NK-92 (cell line): ENCODE measurements around the gene HUWE1.
"Not testable (repeated sequence)": the region's sequence is repeated elsewhere in the genome, so short reads cannot be mapped to it uniquely, and the experiment has no call there.

ENCODE experiments used
- DNase-seq: peaks from one replicate; lab custom pipeline; 2025; ENCODE audit not compliant: unreplicated experiment; lab: John Stamatoyannopoulos, UW

Gene HUWE1

GRCh38 chrX:53686151-53686885 is at the start of gene HUWE1:
HUWE1 (minus strand) TSS chrX:53686719; CDS start chrX:53654107, 32,612 bp downstream.
- DNase-seq, result peak; percentile 1

- no peak for DNase-seq
Measured at GRCh38 chrX:53732797-53733196, 46.3 kb upstream of the HUWE1 start.

GRCh38 chrX:53729751-53730150 is 43.2 kb upstream of the HUWE1 start:
- no peak for DNase-seq

DNA sequence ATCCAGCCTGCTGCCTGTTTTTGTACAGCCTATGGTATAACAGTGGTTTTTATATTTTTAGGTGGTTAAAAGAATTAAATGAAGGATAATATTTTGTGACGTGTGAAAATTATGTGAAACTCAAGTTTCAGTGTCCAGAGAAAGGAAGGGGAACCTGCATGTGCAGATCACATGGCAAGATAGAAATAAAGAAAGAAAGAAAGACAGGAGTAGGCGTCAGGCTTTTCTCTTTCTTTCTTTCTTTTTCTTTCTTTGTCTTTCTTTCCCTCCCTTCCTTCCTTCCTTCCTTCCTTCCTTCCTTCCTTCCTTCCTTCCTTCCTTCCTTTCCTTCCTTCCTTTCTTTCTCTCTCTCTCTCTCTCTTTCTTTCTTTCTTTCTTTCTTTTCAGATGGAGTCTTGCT is 42.0 kb upstream of the HUWE1 start:
- no peak for DNase-seq

- DNase-seq, result no peak
Measured at GRCh38 chrX:53724872-53725271, 38.4 kb upstream of the HUWE1 start.

- DNase-seq, result no peak
Measured at GRCh38 chrX:53723381-53723780, 36.9 kb upstream of the HUWE1 start.

- DNase-seq, result not testable (repeated sequence)
Measured at GRCh38 chrX:53721610-53722009, 35.1 kb upstream of the HUWE1 start.

- not testable (repeated sequence) for DNase-seq
Measured at GRCh38 chrX:53719666-53720065, 33.1 kb upstream of the HUWE1 start.

GRCh38 chrX:53718073-53718472 is 31.6 kb upstream of the HUWE1 start:
- DNase-seq, result no peak

GRCh38 chrX:53717205-53717604 is 30.7 kb upstream of the HUWE1 start:
- DNase-seq, result no peak

GRCh38 chrX:53716328-53717088 is 30.0 kb upstream of the HUWE1 start:
- DNase-seq, result no peak

DNA sequence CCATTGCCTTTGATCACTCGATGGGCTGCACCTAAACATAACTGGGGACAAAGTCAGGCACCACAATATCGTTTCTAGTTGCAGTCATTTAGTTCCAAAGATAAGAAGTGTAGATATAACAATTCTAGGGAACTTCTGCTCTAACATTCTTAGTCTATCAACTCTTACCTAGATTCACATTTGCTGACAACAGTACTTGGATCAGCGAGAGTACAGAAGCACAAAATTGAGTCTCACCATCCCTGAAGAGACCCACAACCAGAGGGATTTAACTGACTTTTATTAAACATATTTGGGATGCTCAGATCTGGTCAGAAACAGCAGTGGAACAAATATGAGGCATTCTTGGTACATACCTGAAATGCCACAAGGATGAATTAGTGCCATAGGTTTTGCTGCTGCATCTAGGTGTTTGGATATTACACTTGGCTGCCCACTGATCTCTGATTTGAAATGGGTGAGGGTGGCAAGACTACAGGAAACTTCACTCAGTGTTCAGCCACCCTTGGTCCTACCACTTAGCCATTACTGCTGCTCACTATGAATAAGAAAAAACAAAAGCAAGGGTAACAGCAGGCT is 28.9 kb upstream of the HUWE1 start:
- no peak for DNase-seq

DNA sequence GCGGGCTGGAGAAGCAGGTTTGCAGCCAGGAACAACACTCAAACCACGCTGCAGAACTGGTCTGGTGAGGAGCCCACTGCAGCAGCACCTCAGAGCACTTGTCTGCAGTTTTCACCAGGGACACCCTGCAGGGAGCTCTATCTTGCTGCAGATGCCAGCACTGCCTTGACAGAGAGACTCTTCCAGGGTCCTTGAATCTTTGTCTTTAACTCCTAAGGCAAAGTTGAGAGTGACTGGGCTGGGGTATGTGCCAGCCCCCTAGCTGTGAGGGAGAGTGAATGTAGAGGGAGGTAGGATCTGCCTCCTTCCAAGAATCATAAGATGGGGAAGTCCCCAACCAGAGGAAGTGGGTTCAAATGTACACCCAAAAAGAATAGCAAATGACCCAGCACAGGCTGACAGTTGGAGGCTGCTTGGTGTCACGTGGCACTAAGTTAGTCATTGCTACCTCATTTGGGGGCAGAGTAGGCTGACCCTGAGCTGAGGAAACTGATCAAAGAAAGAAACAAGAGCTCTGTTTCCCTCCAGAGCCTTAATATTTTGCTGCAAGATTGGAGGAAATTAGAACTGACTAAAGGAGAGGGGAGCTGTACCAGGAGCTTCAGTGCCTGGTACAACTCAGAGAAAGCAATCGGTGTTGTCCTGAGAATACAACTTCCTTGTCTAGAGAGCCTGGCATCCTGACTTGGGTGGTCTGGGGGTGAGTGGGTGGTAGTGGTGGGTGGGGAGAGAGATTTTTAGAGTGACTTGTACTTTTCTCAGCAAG is 28.2 kb upstream of the HUWE1 start:
- no peak for DNase-seq

GRCh38 chrX:53713987-53714579 is 27.6 kb upstream of the HUWE1 start:
- DNase-seq, result no peak

GRCh38 chrX:53711436-53711835 is 24.9 kb upstream of the HUWE1 start:
- no peak for DNase-seq

DNA sequence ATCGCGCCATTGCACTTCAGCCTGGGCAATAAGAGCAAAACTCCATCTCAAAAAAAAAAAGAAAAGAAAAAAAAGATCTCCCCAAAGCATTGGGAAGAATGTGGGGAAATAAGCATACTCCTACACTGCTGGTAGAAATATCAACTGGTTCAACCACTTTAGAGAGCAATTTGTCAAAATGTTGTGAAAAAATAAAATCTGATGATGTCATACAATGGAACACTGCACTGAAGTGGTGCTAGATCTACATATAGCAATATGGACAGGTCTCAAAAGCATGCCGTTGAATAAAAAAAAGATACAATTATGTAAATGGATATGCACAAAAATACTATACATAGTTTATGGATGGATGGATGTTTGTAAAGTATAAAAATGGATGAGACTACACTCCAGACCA is 18.3 kb upstream of the HUWE1 start:
- DNase-seq, result no peak

DNA sequence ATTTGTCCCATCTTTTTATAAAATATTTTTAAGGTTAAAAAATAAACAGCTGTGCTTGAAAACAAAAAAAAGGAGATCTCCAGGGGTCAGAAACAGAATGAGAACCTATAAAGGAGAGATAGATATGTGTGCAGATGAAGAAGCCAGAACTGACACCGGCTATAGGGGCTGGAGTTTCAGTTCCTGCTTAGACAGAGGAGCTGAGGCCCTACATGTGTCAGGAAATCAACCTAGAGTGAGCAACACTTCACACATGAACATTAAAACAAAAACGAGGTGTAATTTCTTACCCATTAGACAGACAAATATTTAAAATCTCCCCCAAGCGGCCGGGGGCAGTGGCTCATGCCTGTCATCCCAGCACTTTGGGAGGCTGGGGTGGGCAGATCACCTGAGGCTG is 17.8 kb upstream of the HUWE1 start:
- no peak for DNase-seq

- no peak for DNase-seq
Measured at GRCh38 chrX:53695946-53696549, 9.5 kb upstream of the HUWE1 start.

- no peak for DNase-seq
Measured at GRCh38 chrX:53694642-53695041, 8.1 kb upstream of the HUWE1 start.

DNA sequence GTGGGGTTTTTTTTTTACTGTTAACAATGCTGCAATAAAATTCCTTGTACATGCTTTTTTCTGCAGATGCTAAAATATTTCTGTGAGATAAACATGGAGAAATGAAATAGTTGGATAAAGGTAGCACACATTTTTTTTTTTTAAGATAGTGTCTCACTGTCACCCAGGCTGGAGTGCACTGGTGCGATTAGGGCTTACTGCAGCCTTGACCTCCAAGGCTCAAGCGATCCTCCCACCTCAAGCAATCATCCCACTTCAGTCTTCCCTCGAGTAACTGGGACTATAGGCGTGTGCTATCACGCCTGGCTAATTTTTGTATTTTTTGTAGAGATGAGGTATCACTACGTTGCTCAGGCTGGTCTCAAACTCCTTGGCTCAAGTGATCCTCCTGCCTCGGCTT is 1.8 kb upstream of the HUWE1 start:
- DNase-seq, result no peak

DNA sequence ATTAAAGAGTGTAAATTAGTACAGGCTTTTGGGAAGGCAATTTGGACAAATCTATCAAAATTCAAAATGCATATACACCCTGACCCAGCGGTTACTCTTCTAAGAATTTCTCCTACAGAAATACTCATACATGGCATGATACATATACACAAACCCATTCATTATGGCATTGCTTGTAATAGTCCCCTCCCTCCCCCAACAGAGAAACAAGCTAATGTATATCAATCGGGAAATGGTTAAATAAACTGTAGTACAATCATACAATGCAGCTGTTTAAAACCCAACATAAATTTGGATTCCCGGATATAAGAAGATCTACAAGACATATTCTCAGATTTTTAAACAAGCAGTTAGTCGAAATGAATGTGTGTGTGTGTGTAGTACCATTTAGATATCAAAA is 808 bp downstream of the HUWE1 start:
- no peak for DNase-seq
